SJSA1 (cell line): ENCODE results near the gene THRB. TPM values are rescaled to one million over a fixed set of nuclear protein-coding genes. Genes with fewer than 3 reads are reported as not detected.

Source experiments
- DNase-seq, 2 experiments: peaks; one replicate each; pipeline ENCODE4 v3.0.0-alpha.2; 2015 to 2020; ENCODE audit warnings: low spot score in 2 of 2, low read depth in 1 of 2
- H3K27ac ChIP-seq: fragments of 250-450 bp; sonication (Bioruptor Pico); 2 replicates; pipeline ENCODE4 v1.5.1; 2020; ENCODE audit warnings: mild to moderate bottlenecking, moderate library complexity
- H3K27me3 ChIP-seq: fragments of 250-450 bp; sonication (Bioruptor Pico); replicated peaks from 2 replicates; pipeline ENCODE4 v1.5.1; 2020; ENCODE audit warnings: mild to moderate bottlenecking, moderate library complexity
- H3K36me3 ChIP-seq: fragments of 250-450 bp; sonication (Bioruptor Pico); 2 replicates; pipeline ENCODE4 v1.5.1; 2020; ENCODE audit warnings: mild to moderate bottlenecking
- H3K4me1 ChIP-seq: fragments of 250-450 bp; sonication (Bioruptor Pico); replicated peaks from 2 replicates; pipeline ENCODE4 v1.6.1; 2021; ENCODE audit warnings: mild to moderate bottlenecking
- H3K4me3 ChIP-seq: fragments of 250-450 bp; sonication (Bioruptor Pico); 2 replicates; pipeline ENCODE4 v1.5.1; 2020; ENCODE audit warnings: mild to moderate bottlenecking
- H3K9me3 ChIP-seq: fragments of 250-450 bp; sonication (Bioruptor Pico); replicated peaks from 2 replicates; pipeline ENCODE4 v1.5.1; 2020; ENCODE audit warnings: mild to moderate bottlenecking
- total RNA-seq: library from RNA; depleted of rRNA; stranded (reverse); fragments of >200 nt; shearing (Covaris generic); gene quantifications from 2 replicates; pipeline ENCODE4 v1.2.3, GENCODE V29; 2014

THRB gene
- total RNA-seq, 1 experiment from 2014 or later = 3.2 TPM

GRCh38 chr3:24492971-24493551 is 1.6 kb downstream of the THRB start:
- no peak overlapping the region for H3K27ac ChIP-seq
- H3K4me3 ChIP-seq = no peak overlapping the region
- H3K36me3 ChIP-seq = no peaks in the 10 kb centered on the region
- H3K9me3 ChIP-seq = no peaks in the 10 kb centered on the region
- H3K4me1 ChIP-seq = peaks cover 7% of the 10 kb centered on the region
- no peak for DNase-seq
- H3K27me3 ChIP-seq = no peaks in the 10 kb centered on the region; the same call in 1 of the 2 replicates

GRCh38 chr3:24490151-24490550 is 4.5 kb downstream of the THRB start:
- Histone ChIP-seq H3K9me3 (no peaks in the 10 kb centered on the region), H3K4me1 (peaks cover 14% of the 10 kb centered on the region), H3K36me3 (no peaks in the 10 kb centered on the region), H3K4me3 (no peak overlapping the region), H3K27ac (no peak overlapping the region), H3K27me3 (no peaks in the 10 kb centered on the region; the same call in 1 of the 2 replicates)
- DNase-seq = no peak

- Histone ChIP-seq H3K9me3 (no peaks in the 10 kb centered on the region), H3K4me1 (peaks cover 12% of the 10 kb centered on the region), H3K36me3 (no peaks in the 10 kb centered on the region)
Observed at GRCh38 chr3:24487325-24488262, 7.1 kb downstream of the THRB start.

GRCh38 chr3:24485511-24485910 is 9.1 kb downstream of the THRB start:
- Histone ChIP-seq H3K27ac (no peak overlapping the region), H3K4me3 (no peak overlapping the region), H3K4me1 (peaks cover 12% of the 10 kb centered on the region), H3K9me3 (no peaks in the 10 kb centered on the region), H3K27me3 (no peaks in the 10 kb centered on the region), H3K36me3 (no peaks in the 10 kb centered on the region)
- no peak for DNase-seq

More at GRCh38 chr3:24487325-24488262, 7.1 kb downstream of the THRB start:
- no peaks in the 10 kb centered on the region; the same call in 1 of the 2 replicates for H3K27me3 ChIP-seq
- DNase-seq = no peak
- no peak overlapping the region for H3K27ac ChIP-seq
- H3K4me3 ChIP-seq = no peak overlapping the region

GRCh38 chr3:24483873-24484272 is 10.8 kb downstream of the THRB start:
- Histone ChIP-seq H3K27me3 (no peaks in the 10 kb centered on the region), H3K36me3 (no peaks in the 10 kb centered on the region), H3K4me1 (peaks cover 12% of the 10 kb centered on the region), H3K4me3 (no peak overlapping the region), H3K9me3 (no peaks in the 10 kb centered on the region), H3K27ac (no peak overlapping the region)
- DNase-seq = no peak

GRCh38 chr3:24482096-24482705 is 12.4 kb downstream of the THRB start:
- DNase-seq = no peak
- Histone ChIP-seq H3K9me3 (no peaks in the 10 kb centered on the region), H3K36me3 (no peaks in the 10 kb centered on the region), H3K4me3 (no peak overlapping the region), H3K27ac (no peak overlapping the region), H3K4me1 (peaks cover 2% of the 10 kb centered on the region), H3K27me3 (no peaks in the 10 kb centered on the region)

- H3K4me3 ChIP-seq = no peak overlapping the region
- H3K36me3 ChIP-seq = no peaks in the 10 kb centered on the region
- H3K4me1 ChIP-seq = no peaks in the 10 kb centered on the region; the same call in 1 of the 2 replicates
- H3K27ac ChIP-seq = no peak overlapping the region
- H3K9me3 ChIP-seq = no peaks in the 10 kb centered on the region
- DNase-seq = no peak
- H3K27me3 ChIP-seq = no peaks in the 10 kb centered on the region
Observed at GRCh38 chr3:24481193-24481592, 13.5 kb downstream of the THRB start.

GRCh38 chr3:24480497-24480896 is 14.2 kb downstream of the THRB start:
- H3K4me1 ChIP-seq = peaks cover 4% of the 10 kb centered on the region; the same call in 1 of the 2 replicates
- no peaks in the 10 kb centered on the region for H3K9me3 ChIP-seq
- no peak overlapping the region for H3K4me3 ChIP-seq
- no peaks in the 10 kb centered on the region for H3K27me3 ChIP-seq
- no peaks in the 10 kb centered on the region for H3K36me3 ChIP-seq
- H3K27ac ChIP-seq = no peak overlapping the region
- DNase-seq = no peak

GRCh38 chr3:24479816-24480215 is 14.8 kb downstream of the THRB start:
- Histone ChIP-seq H3K4me1 (peaks cover 4% of the 10 kb centered on the region; the same call in 1 of the 2 replicates), H3K4me3 (no peak overlapping the region), H3K27ac (no peak overlapping the region), H3K9me3 (no peaks in the 10 kb centered on the region), H3K27me3 (no peaks in the 10 kb centered on the region), H3K36me3 (no peaks in the 10 kb centered on the region)
- no peak for DNase-seq

GRCh38 chr3:24476871-24477656 is 17.6 kb downstream of the THRB start:
- no peak for DNase-seq
- Histone ChIP-seq H3K36me3 (no peaks in the 10 kb centered on the region), H3K27me3 (no peaks in the 10 kb centered on the region), H3K9me3 (no peaks in the 10 kb centered on the region), H3K4me1 (peaks cover 4% of the 10 kb centered on the region; the same call in 1 of the 2 replicates), H3K27ac (no peak overlapping the region), H3K4me3 (no peak overlapping the region)

- Histone ChIP-seq H3K9me3 (no peaks in the 10 kb centered on the region), H3K4me3 (no peak overlapping the region), H3K36me3 (no peaks in the 10 kb centered on the region), H3K4me1 (peaks cover 4% of the 10 kb centered on the region; the same call in 1 of the 2 replicates), H3K27me3 (no peaks in the 10 kb centered on the region), H3K27ac (no peak overlapping the region)
- no peak for DNase-seq
Observed at GRCh38 chr3:24475925-24476324, 18.7 kb downstream of the THRB start.

- Histone ChIP-seq H3K27me3 (no peaks in the 10 kb centered on the region), H3K4me3 (no peak overlapping the region), H3K36me3 (no peaks in the 10 kb centered on the region), H3K9me3 (no peaks in the 10 kb centered on the region), H3K4me1 (peaks cover 4% of the 10 kb centered on the region; the same call in 1 of the 2 replicates), H3K27ac (no peak overlapping the region)
- no peak for DNase-seq
Observed at GRCh38 chr3:24474862-24475261, 19.8 kb downstream of the THRB start.

- Histone ChIP-seq H3K4me1 (peaks cover 4% of the 10 kb centered on the region; the same call in 1 of the 2 replicates), H3K4me3 (no peak overlapping the region), H3K27ac (no peak overlapping the region), H3K27me3 (no peaks in the 10 kb centered on the region), H3K36me3 (no peaks in the 10 kb centered on the region), H3K9me3 (0 out of 2 replicates have a peak, but pooled peaks cover 3% of the 10 kb centered on the region)
- DNase-seq = no peak
Observed at GRCh38 chr3:24472358-24472757, 22.3 kb downstream of the THRB start.
